GM12801 (cell line): Measurements from ENCODE around the gene NFKBIE.

ENCODE experiments used
- CTCF ChIP-seq: IDR thresholded peaks from one replicate; pipeline ENCODE4 v1.5.1; 2011; ENCODE audit warnings: control low read depth; ENCODE audit not compliant: insufficient read length; ENCODE audit errors: extremely low read depth

Gene NFKBIE

DNA sequence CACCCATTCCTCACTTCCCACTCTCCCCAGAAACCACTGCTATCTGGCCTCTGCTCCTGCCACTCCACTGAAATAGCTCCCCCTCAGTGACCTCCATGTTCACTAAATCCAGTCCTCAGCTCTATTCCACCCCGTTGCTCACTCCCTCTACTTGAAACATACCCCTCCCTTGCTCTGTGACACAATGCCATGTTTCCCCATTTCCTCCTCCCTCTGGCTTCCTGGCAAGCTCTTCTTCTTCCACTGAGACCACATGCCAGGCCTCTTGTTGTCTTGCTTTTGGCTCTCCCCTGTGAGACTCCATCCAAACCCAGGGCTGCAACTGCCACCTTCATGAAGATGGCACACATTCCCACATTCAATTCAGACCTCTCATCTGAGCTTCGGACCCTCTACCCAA is 18.8 kb upstream of the NFKBIE start:
- TF ChIP-seq CTCF, result no peak

- TF ChIP-seq CTCF, result no peak
Measured at GRCh38 chr6:44278774-44279697, 13.7 kb upstream of the NFKBIE start.

DNA sequence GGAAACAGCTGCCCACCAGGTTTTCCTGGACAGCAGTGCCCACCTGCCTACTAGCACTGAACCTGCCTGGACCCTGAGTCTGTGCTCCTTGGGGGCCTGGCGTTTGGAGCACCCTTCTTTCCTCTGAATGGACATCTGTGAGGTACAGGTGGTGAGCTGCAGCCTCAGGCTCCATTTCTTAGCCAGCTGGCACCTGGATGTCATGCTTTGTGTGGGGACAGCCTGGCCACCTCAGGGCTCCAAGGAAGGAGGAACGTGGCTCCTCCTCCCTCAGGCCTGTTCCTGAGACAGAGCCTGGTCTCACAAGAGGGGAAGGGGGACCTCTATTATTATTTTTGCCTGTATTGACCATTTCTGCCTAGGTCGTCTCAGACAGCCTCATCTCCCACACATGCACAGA is 13.0 kb upstream of the NFKBIE start:
- no peak for TF ChIP-seq CTCF

DNA sequence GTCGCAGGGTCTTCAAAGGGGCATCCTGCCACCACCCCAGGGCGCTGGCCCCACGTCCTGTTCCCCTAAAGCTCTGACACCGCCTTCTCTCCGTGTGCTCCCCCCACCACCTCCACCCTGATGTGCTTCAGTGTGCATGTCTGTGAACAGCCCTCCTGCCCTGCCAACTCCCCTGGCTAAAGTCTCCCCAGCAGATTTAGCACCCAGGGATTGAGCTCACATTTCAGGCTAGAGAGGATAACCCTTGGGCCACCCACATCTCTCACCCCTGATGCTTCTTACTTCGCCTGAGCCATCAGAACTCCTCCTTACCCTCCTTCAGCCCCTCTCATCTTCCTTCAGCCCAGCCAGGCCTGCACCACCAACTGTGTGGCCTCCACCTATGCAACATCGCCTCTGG is 12.4 kb upstream of the NFKBIE start:
- TF ChIP-seq CTCF, result no peak

GRCh38 chr6:44276667-44277640 is 11.6 kb upstream of the NFKBIE start:
- TF ChIP-seq CTCF, result no peak

DNA sequence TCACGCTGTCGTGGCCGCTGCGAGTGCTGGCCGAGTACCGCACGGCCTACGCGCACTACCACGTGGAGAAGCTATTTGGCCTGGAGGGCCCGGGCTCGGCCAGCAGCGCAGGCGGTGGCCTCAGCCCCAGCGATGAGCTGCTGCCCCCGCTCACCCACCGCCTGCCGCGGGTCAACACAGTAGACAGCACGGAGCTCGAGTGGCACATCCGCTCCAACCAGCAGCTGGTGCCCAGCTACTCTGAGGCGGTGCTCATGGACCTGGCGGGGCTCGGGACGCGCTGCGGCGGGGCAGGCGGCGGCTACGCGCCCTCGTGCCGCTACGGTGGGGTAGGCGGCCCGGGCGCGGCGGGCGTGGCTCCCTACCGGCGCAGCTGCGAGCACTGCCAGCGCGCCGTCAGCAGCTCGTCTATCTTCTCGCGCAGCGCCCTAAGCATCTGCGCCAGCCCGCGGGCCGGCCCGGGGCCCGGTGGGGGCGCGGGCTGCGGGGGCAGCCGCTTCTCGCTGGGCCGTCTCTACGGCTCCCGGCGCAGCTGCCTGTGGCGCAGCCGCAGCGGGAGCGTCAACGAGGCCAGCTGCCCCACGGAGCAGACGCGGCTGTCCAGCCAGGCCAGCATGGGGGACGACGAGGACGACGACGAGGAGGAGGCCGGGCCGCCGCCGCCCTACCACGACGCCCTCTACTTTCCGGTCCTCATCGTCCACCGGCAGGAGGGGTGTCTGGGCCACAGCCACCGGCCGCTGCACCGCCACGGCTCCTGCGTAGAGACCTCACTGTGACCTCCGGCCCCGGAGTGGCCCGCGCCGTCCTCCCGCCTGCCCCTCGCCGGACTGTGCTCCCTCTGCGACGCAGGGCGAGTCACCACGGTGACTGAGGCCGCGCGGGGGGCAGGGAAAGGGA is 10.6 kb upstream of the NFKBIE start:
- no peak for TF ChIP-seq CTCF
